Midbrain (tissue), 1 donor: ENCODE data around the gene HPSE2.
"Not testable (repeated sequence)": the region's sequence is repeated elsewhere in the genome, so short reads cannot be mapped to it uniquely, and the experiment has no call there.

Source experiments
- DNase-seq: peaks from one replicate; lab custom pipeline; 2025; lab: John Stamatoyannopoulos, UW

HPSE2 gene

DNA sequence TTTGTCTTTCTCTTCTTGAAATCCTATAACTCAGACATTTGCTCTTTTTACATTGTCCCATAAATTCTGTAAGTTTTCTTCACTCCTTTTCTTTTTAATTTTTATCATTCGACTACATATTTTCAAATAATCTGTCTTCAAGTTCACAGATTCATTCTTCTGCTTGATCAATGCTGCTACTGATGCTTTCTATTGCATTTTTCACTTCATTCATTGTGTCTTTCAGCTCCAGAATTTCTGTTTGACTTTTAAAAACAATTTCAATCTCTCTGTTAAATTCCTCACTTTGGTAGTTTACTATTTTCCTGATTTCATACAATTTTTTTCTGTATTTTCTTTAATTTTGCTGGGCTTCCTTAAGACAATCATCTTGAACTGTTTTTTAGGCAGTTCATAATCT is 230.4 kb downstream of the HPSE2 start:
- no peak for DNase-seq

GRCh38 chr10:99004738-99005137 is 230.9 kb downstream of the HPSE2 start:
- no peak for DNase-seq

DNA sequence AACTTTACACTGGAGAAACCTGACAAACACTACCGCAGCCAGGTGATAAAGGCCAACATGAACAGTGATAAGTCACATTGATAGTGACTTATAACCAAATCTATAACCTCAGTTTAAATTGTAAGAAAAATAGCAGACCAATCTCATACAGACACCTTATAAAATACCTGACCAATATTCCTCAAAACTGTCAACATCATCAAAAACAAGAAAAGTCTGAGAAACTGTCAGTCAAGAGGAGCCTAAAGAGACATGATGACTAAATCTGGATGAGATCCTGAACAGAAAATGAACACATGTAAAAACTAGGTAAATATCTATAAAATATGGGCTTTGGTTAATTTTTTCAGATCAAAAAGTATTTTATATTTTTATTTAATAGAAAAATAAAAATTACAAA is 233.3 kb downstream of the HPSE2 start:
- DNase-seq = no peak

DNA sequence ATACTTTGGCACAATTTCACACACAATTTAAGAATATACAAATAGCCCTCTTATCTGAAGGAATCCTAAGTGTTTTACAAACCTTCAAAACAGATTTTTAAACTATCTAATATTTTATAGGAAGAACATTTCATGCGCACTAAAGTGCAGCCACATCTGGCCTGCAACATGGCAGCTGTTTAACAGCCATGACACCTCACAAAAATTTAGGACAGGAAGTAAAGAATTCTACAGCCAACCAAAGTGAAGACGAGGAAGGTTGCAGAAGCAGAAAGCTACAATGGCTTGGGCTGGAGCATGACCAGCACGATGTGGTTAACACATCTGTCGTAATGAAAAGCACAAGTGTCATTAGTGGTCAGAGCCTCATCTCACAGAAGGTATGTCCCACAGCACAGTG is 238.1 kb downstream of the HPSE2 start:
- DNase-seq = no peak

DNA sequence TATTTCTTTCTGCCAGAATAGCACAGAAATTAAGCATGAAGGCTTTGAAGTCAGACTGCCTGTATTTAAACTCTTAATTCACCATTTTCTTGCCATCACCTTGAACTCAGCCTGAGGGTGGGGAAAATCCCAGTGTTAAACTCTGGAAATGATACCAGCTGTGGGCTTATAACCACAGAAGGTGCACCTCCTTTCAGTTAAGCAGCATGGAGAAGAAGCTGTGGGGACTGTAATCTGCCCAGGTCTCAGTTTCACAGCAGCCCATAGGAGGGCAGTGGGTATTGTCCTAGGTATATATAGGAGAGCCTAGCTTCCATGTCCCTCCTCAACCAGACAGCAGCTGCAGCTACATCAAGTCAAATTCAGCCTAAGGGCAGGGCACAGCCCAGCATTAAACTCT is 241.6 kb downstream of the HPSE2 start:
- DNase-seq = no peak

DNA sequence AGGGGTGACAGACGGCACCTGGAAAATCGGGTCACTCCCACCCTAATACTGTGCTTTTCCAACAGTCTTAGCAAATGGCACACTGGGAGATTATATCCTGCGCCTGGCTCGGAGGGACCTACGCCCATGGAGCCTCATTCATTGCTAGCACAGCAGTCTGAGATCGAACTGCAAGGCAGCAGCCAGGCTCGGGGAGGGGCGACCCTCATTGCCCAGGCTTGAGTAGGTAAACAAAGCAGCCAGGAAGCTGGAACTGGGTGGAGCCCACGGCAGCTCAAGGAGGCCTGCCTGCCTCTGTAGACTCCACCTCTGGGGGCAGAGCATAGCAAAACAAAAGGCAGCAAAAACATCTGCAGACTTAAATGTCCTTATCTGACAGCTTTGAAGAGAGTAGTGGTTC is 251.9 kb downstream of the HPSE2 start:
- not testable (repeated sequence) for DNase-seq

- no peak for DNase-seq
Observed at GRCh38 chr10:98980353-98980752, 255.3 kb downstream of the HPSE2 start.

- no peak for DNase-seq
Observed at GRCh38 chr10:98971464-98971863, 264.2 kb downstream of the HPSE2 start.

GRCh38 chr10:98967601-98968000 is 268.1 kb downstream of the HPSE2 start:
- no peak for DNase-seq

DNA sequence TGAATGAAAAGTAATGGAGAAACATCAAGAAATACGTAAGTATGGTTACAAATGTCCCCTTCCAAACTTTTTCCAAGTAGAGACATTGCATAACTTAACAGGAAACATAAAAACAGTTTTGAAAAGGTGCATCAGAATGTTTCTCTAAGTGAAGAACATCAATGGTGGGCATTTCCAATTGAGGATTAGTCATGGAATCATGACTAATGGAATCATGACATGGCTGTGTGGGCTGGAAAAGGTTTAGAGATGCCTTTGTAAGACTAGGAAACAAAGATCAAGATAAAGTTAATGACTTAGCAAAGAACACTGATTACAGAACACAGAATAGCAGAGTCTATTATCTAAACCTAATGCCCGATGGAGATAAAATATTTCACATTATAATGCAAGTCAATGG is 272.0 kb downstream of the HPSE2 start:
- no peak for DNase-seq

DNA sequence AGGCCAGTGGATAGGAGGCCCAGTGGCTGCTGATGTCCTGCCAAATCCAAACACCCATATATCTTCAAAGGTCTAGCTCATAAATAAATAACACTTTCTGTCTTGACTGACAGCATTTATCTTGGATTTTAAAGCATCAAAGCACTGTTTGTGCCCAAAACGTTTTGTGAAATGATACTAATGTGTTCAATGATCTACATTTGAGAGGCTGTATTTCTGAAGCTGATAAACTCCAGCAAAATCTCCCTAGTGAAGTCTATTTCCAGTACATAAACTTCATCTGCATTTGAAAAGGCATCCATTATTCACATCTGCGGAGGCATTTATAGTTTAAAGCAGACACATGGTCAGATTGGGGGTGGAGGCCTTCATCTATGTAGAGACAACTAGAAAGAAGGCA is 276.3 kb downstream of the HPSE2 start:
- no peak for DNase-seq

DNA sequence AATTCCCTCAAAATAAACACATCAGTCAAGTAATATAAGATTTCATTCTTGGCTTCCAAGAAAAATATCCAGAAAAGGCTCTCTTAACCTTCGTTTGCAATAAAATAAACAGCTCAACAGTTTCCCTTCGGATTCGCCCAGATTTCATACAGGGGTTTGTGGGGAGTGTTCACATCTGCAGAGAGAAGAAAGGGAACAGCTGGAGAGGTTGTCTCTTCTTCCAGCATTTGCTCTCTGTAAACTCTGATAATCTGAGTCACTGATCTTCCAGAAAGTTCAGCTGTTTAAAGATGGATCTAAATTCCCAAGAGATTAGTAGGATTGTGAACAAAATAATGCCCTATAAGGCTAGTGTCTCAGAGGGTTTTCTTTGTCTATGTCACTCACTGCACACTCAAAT is 277.9 kb downstream of the HPSE2 start:
- no peak for DNase-seq

DNA sequence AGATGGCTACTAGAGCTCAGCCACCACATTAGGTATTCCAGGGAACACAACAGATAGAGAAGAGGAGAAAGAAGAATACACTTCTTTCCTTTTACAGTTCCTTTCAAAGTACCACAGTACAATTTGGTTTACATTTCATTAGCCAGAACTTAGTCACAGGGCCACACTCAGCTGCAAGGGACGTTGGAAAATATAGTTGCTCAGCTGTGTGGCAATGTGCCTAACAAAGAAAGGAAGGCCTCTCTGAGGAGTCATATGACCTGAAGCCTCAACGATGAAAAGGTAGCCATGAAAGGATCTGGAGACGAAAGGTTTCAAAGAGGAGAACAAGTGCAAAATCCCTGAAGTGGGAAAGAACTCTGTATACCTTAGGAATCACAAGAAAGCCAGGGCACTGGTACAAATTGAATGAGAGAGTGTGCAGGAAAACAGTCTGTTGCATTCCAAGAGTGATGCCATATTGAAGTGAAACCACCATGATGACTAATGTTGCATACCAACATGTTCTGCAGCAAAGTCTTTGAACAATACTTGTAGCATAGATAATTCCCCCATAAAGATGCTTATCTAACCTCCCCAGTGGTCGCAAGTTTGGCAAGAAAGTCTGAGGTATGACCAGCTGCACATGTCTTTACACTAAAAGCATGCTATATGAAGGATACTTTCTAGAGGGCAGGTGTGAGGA is 278.9 kb downstream of the HPSE2 start:
- no peak for DNase-seq

DNA sequence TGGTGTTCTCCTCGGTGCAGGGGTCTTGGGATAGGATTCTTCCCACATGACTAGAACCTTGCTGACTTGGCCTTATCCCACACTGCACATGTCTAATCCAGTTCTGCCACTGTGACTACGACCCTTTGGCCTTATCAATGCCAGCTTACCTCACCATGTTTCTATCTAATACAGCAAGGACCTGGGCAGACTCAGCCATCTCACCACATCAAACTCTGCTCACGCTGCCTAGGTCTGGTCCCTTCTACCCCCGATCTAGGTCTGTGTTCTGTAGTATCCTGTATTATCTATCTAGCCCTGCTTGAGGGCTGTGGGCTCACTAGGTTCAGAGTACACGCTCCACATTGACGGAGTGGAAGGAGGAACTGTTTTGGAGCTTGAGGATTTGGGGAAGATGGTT is 282.4 kb downstream of the HPSE2 start:
- DNase-seq = no peak

DNA sequence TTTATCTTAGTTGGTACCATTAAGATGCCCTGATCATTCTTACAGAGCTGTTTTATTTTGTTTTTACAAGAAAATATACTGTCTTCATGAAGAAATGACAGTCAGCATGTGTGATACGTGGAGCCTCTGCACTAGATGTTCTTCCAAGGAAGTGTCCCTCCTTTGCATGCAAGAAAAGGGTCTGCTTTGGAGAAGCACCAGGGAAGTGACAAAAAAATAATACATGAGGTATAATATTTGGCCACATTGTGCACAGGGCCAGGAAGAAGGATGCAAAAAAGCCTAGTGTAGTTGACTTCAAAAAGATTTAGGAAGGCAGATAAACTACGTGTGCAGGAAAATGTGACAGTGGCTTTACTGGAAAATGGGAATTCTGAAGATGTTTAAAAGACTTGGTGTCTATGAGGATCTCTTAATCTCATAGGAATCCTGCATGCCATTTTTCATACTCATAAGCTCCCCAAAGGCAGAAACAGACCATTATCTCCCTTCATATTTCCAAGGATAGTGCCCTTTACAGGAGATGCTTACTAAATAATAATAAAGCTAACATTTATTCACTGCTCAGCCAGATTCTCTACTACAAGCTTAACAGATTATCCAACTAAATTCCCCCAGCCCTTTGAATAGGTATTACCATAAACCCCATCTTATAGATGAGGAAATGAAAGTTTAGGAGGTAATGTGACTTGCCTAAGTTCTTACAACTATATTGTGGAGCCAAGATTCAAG is 284.2 kb downstream of the HPSE2 start:
- DNase-seq = no peak

DNA sequence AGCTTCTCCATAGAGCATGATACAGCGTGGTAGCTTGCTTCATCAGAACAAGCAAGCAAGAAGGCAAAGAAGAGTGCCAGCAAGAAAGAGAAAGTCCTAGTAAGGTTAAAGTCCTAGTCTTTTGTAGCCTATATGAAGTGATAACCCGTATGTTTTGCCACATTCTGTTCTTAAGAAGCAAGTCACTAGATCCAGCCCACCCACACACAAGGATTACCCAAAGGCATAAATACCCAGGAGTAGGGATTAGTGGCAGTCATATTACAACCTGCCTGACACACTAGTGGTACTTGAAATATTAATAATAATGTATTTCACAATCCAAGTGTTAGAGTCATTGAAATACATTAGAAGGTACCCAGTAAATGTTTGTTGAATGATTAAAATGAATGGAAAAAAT is 285.5 kb downstream of the HPSE2 start:
- DNase-seq = no peak

DNA sequence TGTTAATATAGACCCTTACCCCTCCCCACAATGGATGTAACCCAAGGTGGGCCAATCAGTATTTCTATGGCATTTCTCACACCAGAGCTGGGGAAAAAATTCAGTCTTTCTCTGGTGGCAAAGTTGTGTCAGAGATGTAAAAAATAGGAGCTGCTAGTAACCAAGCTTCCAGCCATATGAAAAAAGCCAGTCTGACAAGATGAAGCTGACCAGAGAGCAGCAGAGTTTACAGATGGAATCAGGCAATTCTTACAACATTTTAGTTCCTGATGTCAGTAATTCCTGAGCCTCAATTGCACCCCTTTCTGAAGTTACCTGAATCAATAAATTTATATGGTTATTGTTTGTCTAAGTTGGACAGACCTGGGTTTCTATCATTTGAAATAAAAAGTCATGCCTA is 286.3 kb downstream of the HPSE2 start:
- DNase-seq = no peak

DNA sequence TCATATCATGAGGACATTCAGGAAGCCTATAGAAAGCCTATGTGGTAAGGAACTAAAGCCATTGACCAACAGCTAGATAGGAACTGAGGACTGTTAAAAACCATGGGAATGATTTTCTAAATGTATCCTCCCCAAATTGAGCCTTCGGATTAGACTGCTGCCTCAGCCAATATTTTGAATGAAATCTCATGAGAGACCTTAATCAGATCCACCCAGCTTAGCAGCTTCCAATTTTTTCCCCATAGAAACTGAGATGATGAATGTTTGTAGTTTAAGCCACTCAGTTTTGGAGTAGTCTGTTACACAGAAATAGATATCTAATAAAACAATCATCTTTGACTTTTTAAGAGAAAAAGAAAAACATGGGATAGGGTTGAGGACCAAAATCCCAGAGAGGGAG is 292.0 kb downstream of the HPSE2 start:
- DNase-seq = no peak

DNA sequence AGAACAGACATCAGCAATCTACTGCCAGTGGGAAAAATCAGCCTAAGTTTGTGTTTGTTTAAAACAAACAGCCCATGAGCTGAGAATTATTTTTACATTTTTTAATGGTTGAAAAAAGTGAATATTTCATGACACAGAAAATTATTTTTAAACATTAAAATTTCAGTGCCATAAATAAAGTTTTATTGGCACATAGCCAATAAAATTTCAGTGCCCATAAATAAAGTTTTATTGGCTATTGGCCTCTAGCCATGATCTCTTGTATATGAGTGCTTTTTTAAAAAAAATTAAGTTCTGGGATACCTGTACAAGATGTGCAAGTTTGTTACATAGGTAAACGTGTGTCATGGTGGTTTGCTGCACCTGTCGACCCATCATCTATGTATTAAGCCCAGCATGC is 305.9 kb downstream of the HPSE2 start:
- no peak for DNase-seq

GRCh38 chr10:98925651-98926050 is 310.0 kb downstream of the HPSE2 start:
- DNase-seq = no peak

- DNase-seq = no peak
Observed at GRCh38 chr10:98924526-98924925, 311.1 kb downstream of the HPSE2 start.

DNA sequence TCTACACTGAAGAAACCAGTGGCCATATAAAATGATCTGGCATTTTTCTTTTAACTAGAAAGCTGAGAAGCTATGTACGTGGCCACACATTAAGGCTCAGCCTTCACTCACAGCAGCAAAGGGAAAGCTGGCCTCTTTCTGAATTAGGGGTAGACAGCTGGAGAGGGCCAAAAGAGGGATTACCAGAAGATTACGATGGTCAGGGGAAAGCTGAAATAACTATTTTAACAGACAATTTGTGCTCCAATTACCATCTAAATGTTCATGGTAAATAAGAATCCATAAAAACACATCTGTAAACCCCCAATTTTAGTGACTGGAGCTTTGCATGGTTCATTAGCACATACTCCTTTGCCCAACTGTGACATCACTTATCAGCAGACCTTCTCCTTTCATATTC is 314.3 kb downstream of the HPSE2 start:
- DNase-seq = no peak

DNA sequence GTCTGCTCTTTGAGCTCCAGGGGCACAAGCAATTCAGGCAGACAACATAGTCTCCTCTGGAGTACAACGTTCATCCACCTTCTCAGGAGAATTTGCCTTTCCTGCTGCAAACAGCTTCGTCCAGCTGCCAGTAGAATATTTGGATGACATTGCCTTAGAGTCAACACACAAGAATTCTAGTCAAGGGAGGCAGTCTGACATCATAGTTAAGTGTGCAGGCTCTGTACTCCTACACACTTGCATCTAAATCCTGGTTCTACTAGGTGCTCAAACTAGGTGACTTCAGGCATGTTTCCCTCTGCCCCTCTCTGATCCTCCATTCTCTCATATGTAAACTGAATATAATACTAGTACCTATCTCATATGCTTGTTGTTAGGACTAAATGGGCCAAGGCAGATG is 314.8 kb downstream of the HPSE2 start:
- no peak for DNase-seq

DNA sequence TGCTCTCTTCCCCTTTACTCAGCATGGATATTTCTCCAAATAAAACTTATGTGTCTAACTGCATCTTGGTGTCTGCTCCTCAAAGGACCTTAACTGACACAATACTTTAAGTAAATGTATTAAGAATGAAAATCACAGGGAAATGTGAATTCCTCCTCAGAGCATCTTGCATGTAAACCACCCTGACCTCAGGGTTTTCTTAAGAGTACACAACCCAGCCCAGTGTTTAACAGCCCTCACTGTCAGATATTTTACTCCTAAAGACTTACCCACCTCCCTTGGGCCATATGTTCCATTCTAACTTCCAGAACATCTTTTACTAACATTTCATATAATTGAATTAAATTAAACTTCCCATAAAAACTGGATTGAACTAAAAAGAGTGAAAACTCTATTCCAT is 315.3 kb downstream of the HPSE2 start:
- DNase-seq = no peak
